A549 treated with AZD9567 at 1 μM for 4 hours (cell line): Measurements from ENCODE around the gene TMEM52B. TPM values are rescaled to one million over a fixed set of nuclear protein-coding genes. Genes with fewer than 3 reads are reported as not detected.

Experiments used
- total RNA-seq: library from RNA; stranded (reverse); fragments of 200-300 nt; extraction: Qiagen RNA extraction; gene quantifications from 5 replicates; pipeline ENCODE4 v1.2.3, GENCODE V29; 2022; ENCODE audit not compliant: insufficient read depth

Gene TMEM52B
- total RNA-seq = 0.02 to 0.31 TPM (median 0.19 TPM) in 3 of 5 replicates, not detected in the others

DNA sequence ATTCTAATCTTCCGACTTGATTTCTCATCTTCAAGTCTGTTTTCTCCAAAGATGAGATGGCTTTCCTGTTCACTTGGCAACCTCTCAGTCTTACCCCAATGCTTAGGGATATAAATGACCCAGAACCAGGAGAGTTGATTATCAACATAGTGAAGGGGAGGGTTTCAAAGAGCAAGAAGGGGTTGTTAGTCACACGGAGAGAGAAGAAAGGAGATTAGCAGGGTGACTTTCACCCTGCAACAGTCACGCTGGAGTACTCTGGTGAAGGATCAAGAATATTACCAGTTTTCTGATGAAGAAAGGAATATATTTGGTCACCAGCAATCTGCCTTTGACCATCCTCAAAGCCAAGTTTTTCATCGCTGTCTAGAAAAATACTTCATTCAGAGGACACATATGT lies at the start of gene TMEM52B:
TSS of gene TMEM52B (plus strand) at position 212 of the 400 bp plus-strand sequence. CDS start 543 bp downstream, outside the sequence.

DNA sequence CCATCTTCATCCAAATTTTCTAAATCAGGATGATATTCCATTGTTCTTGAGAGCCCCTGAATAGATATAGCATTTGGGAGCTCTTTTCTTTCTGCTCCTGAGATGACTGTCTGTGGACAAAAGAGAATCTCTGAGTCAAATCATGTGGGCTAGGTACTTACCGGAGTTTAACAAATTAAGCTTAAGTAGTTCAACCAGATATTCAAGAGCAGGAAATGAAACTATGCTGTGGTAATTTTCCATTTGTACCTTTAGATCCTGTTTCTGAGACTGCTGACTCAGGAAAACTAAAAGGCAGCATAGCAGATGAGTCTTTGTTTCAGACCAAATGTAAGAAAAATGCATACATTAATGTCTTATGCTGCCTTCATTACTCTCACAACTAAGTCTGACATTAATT lies 48.8 kb upstream of the TMEM52B start, which contains the start of gene CLEC7A:
TSS of gene CLEC7A (minus strand) at position 158 of the 400 bp plus-strand sequence. CDS start at position 41, 117 bp downstream.

GRCh38 chr12:10171973-10172728 lies 6.7 kb upstream of the TMEM52B start, which contains the start of gene OLR1:
Gene OLR1, minus strand, starts transcription at chr12:10172132. Its CDS starts 55 bp downstream, at chr12:10172077.

GRCh38 chr12:10212739-10213131 lies 33.9 kb downstream of the TMEM52B start, which contains the start of gene GABARAPL1:
Gene GABARAPL1, plus strand, starts transcription at chr12:10212877. Its CDS starts 253 bp downstream, at chr12:10213130.

Other genes with a start within 250 kb of the TMEM52B start
- not detected in 5 replicates for gene CLEC2A, start 246.7 kb upstream of the TMEM52B start, total RNA-seq
- gene CLEC12A, start 207.6 kb upstream of the TMEM52B start, total RNA-seq = not detected in 5 replicates
- gene CLEC1B, start 179.9 kb upstream of the TMEM52B start, total RNA-seq = not detected in 5 replicates
- gene CLEC12B, start 168.4 kb upstream of the TMEM52B start, total RNA-seq = not detected in 5 replicates
- gene CLEC9A, start 148.3 kb upstream of the TMEM52B start, total RNA-seq = not detected in 5 replicates
- not detected in 5 replicates for gene CLEC1A, start 80.0 kb upstream of the TMEM52B start, total RNA-seq
- gene CLEC7A, start 48.8 kb upstream of the TMEM52B start, total RNA-seq = not detected in 5 replicates
- 0.60 to 3.7 TPM (median 1.5 TPM) in 5 replicates for gene OLR1, start 6.9 kb upstream of the TMEM52B start, total RNA-seq
- 30.2 to 41.4 TPM (median 36.2 TPM) in 5 replicates for gene GABARAPL1, start 33.8 kb downstream of the TMEM52B start, total RNA-seq
- 0.10 TPM in 1 of 5 replicates, not detected in the others for gene KLRD1, start 128.8 kb downstream of the TMEM52B start, total RNA-seq
- gene KLRK1, start 211.0 kb downstream of the TMEM52B start, total RNA-seq = 0.13 TPM in 1 of 5 replicates, not detected in the others
- not detected in 5 replicates for gene KLRC4, start 230.7 kb downstream of the TMEM52B start, total RNA-seq
- gene KLRC3, start 241.6 kb downstream of the TMEM52B start, total RNA-seq = 0.12 to 0.26 TPM (median 0.16 TPM) in 3 of 5 replicates, not detected in the others